AG09309 (cell line): Measurements from ENCODE around the gene ZNF557.

ENCODE experiments used
- DNase-seq: peaks from one replicate; pipeline ENCODE4 v3.0.0-alpha.2; 2010; ENCODE audit warnings: low read depth
- H3K4me3 ChIP-seq: 2 replicates; pipeline ENCODE4 v1.5.1; 2011; ENCODE audit warnings: mild to moderate bottlenecking, low read depth, low read length, moderate library complexity; ENCODE audit not compliant: control insufficient read depth
- TF ChIP-seq, protein P1 (sequence below): IDR thresholded peaks from 2 replicates; pipeline ENCODE4 v1.5.1; 2011; ENCODE audit warnings: mild to moderate bottlenecking, low read depth, low read length, inconsistent platforms; ENCODE audit not compliant: insufficient read depth, control insufficient read depth; ENCODE audit errors: missing control alignments

Gene ZNF557

DNA sequence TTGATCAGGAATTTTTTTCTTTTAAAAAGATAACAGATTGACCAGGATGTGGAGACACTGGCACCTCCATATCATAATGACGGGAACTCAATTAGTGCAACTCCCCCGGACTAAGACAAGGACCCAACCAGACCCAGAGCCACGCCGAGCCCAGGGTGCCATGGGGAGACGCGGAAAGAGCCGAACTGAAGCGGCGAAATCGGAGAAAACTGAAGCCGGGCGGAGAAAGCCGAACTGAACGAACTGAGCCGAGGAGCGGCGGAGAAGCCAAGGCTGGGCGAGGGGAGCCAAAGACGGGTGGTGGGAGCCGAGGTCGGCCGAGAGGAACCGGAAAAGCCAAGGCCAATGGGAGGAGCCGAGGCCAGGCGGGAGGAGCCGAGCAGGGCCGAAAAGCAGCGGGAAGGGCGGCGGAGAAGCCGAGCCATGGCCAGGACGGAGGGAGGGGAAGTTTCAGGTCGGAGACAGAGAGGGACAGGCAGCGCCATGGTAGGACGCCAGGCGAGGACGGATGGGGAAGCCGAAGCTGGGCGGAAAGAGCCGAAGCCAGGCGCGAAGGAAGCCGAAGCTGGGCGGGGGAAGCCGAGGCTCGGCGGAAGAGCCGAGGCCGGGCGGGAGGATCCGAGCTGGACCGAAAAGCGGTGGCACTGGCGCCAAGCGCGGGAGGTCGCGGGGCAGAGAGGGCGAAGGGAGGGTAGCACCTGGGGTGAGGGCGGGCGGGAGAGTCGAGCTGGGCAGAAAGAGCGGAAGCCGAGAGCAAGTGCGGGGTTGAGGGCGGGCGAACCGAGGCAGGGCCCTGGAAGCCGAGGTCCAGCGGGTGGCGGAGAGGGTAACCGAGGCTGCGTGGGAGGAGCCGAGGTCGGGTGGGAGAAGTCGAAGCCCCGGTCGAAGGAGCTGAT lies 29.4 kb downstream of the ZNF557 start:
- peak; percentile 58 for DNase-seq
- TF ChIP-seq, protein P1, sequence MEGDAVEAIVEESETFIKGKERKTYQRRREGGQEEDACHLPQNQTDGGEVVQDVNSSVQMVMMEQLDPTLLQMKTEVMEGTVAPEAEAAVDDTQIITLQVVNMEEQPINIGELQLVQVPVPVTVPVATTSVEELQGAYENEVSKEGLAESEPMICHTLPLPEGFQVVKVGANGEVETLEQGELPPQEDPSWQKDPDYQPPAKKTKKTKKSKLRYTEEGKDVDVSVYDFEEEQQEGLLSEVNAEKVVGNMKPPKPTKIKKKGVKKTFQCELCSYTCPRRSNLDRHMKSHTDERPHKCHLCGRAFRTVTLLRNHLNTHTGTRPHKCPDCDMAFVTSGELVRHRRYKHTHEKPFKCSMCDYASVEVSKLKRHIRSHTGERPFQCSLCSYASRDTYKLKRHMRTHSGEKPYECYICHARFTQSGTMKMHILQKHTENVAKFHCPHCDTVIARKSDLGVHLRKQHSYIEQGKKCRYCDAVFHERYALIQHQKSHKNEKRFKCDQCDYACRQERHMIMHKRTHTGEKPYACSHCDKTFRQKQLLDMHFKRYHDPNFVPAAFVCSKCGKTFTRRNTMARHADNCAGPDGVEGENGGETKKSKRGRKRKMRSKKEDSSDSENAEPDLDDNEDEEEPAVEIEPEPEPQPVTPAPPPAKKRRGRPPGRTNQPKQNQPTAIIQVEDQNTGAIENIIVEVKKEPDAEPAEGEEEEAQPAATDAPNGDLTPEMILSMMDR = no peak
- peak overlapping the region; percentile 56 for H3K4me3 ChIP-seq

- DNase-seq = no peak
- TF ChIP-seq, protein P1 = no peak
Observed at GRCh38 chr19:7099597-7099921, 30.1 kb downstream of the ZNF557 start.

DNA sequence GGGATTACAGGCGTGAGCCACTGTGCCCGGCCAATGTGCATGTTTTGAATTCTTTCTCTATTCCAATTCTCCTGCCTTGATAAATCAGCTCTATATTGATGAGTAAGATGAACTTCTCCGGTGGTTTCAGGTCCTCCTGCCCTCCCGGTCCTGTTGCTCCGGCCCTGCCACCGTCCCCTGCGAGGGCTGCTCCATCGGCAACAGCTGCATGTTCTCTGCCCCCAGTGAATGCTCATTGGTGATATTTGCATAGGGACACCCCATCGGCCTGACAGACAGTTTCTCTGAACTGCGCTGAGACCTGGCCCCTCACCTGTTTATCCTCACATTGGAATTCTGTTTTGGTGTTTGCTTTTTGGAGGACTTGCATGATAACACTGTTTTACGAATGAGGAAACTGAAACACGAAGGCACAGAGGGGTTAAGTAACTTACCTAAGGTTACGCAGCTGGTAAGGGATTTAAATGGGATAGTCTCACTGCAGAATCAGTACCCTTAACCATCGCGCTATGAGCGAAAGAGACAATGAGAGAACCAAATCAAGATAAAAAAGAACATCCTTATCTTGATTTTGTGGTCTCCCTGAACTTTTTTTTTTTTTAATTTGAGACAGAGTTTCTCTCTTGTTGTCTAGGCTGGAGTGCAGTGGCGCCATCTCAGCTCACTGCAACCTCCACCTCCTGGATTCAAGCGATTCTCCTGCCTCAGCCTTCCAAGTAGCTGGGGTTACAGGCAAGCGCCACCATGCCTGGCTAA lies 32.2 kb downstream of the ZNF557 start:
- no peak for DNase-seq
- no peak overlapping the region for H3K4me3 ChIP-seq

More at GRCh38 chr19:7099597-7099921, 30.1 kb downstream of the ZNF557 start:
- peak overlapping the region; percentile 56 for H3K4me3 ChIP-seq

DNA sequence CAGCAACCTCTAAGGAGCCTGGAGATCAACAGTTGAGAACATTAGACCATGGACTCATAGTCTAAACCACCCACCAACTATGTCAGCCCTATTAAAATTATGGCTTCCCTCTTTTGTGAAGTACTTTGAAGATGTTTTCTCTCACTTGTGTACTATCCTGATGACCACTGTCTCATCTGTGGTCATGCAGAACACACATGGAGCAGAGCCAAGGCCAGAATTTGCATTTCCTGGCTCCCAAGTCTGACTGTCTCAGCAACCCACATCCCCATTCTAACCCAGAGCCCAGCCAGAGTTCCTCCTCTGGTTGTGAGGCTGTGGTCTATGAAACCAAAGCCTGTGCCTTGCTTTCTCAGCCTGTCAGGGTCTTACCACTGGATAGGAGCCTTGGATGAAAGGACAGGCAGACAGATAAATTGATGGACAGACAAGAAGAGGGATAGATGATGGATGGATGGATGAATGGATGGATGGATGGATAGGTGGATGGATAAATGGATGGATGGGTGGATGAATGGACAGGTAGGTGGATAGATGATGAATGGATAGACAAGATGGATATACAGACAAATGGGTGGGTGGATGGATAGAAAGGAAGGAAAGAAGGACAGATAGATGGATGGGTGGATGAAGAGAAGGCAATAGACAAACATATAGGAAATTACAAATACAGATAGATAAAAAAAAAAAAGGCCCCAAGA lies 35.4 kb downstream of the ZNF557 start:
- no peak overlapping the region for H3K4me3 ChIP-seq
- DNase-seq = no peak
- TF ChIP-seq, protein P1 = no peak

More for the DNA sequence above, 32.2 kb downstream of the ZNF557 start:
- TF ChIP-seq, protein P1 = no peak

- no peak for DNase-seq
- H3K4me3 ChIP-seq = no peak overlapping the region
- TF ChIP-seq, protein P1 = no peak
Observed at GRCh38 chr19:7106711-7107657, 37.5 kb downstream of the ZNF557 start.
